GM12875 (cell line): ENCODE results near the gene GRID1.

Experiments used
- H3K4me3 ChIP-seq: one replicate; pipeline ENCODE4 v1.5.1; 2011; ENCODE audit warnings: low read depth, low read length, control low read depth
- CTCF ChIP-seq: IDR thresholded peaks from 2 replicates; pipeline ENCODE4 v1.5.1; 2011; ENCODE audit warnings: low read depth, mild to moderate bottlenecking, control low read depth, inconsistent platforms, low read length, moderate library complexity, borderline replicate concordance; ENCODE audit not compliant: insufficient read depth

The GRID1 gene

GRCh38 chr10:86294346-86295265 lies 72.0 kb downstream of the GRID1 start:
- no peak for TF ChIP-seq CTCF
- H3K4me3 ChIP-seq = no peak overlapping the region

GRCh38 chr10:86293396-86293791 lies 73.2 kb downstream of the GRID1 start:
- no peak for TF ChIP-seq CTCF
- H3K4me3 ChIP-seq = no peak overlapping the region

GRCh38 chr10:86292462-86293395 lies 73.9 kb downstream of the GRID1 start:
- no peak for TF ChIP-seq CTCF
- no peak overlapping the region for H3K4me3 ChIP-seq

GRCh38 chr10:86291616-86292340 lies 74.8 kb downstream of the GRID1 start:
- TF ChIP-seq CTCF = no peak
- H3K4me3 ChIP-seq = no peak overlapping the region

GRCh38 chr10:86290933-86291615 lies 75.5 kb downstream of the GRID1 start:
- H3K4me3 ChIP-seq = no peak overlapping the region
- TF ChIP-seq CTCF = no peak

GRCh38 chr10:86289577-86289868 lies 77.1 kb downstream of the GRID1 start:
- no peak overlapping the region for H3K4me3 ChIP-seq
- TF ChIP-seq CTCF = no peak
